GM12878 (cell line): ENCODE measurements around the gene ENPP6. TPM values are rescaled to one million over a fixed set of nuclear protein-coding genes. Genes with fewer than 3 reads are reported as not detected.

Experiments used
- ATAC-seq: fragments of 200-7000 bp; cut with Tn5 transposase; 3 replicates; pipeline ENCODE4 v1.9.1; 2020; ENCODE audit warnings: mild to moderate bottlenecking, moderate library complexity
- BruUV-seq: library from RNA; stranded (reverse); fragments of 400-500 nt; replicated peaks from 2 replicates; lab custom pipeline; 2021; lab: Mats Ljungman, UMichigan
- CTCF ChIA-PET: fragments of 300-600 bp; sonication (Branson Sonifier 250); formaldehyde crosslinking; extraction: SDS; loops from one replicate; lab custom pipeline; 2021; ENCODE audit warnings: inconsistent platforms; lab: Yijun Ruan, JAX
- POLR2A ChIA-PET: fragments of 350-600 bp; formaldehyde crosslinking; extraction: SDS; loops from one replicate; lab custom pipeline; 2021; ENCODE audit warnings: inconsistent platforms; lab: Charles Lee
- RAD21 ChIA-PET: fragments of 300-600 bp; sonication (Branson Sonifier 250); formaldehyde crosslinking; loops from one replicate; lab custom pipeline; 2023; ENCODE audit warnings: antibody characterized with exemption; ENCODE audit not compliant: unreplicated experiment; lab: Charles Lee
- SMC1A ChIA-PET: fragments of 300-600 bp; sonication (Branson Sonifier 250); formaldehyde crosslinking; loops from one replicate; lab custom pipeline; 2023; ENCODE audit not compliant: unreplicated experiment, uncharacterized antibody; lab: Charles Lee
- DNase-seq: peaks from one replicate; pipeline ENCODE4 v3.0.0-alpha.2; 2011; ENCODE audit warnings: low read depth, low spot score
- FAIRE-seq: peaks from 3 replicates; lab custom pipeline; 2011; peaks lifted over from hg19 to GRCh38; lab: Jason Lieb, UNC
- H2AFZ ChIP-seq: 2 replicates; pipeline ENCODE4 v1.6.0; 2011; ENCODE audit warnings: low read depth, low read length, control low read depth; ENCODE audit not compliant: control insufficient read depth
- H3K27ac ChIP-seq: 2 replicates; pipeline ENCODE4 v1.5.1; 2011; ENCODE audit warnings: control low read depth; ENCODE audit not compliant: control insufficient read depth, insufficient read depth
- H3K27me3 ChIP-seq, 2 experiments: replicated peaks in 1 of 2; 2 replicates each; pipeline versions ENCODE4 v1.6.0 to v1.6.1; 2011; ENCODE audit warnings: low read length in 1 of 2; ENCODE audit not compliant: control insufficient read depth in 2 of 2, insufficient read depth in 2 of 2
- H3K36me3 ChIP-seq, 2 experiments: 2 replicates each; pipeline ENCODE4 v1.5.1; 2011; ENCODE audit warnings: low read length in 1 of 2; ENCODE audit not compliant: control insufficient read depth in 2 of 2, insufficient read depth in 2 of 2
- H3K4me1 ChIP-seq: 2 replicates; pipeline ENCODE4 v1.6.1; 2011; ENCODE audit warnings: mild to moderate bottlenecking, low read length, moderate library complexity, mixed read lengths; ENCODE audit not compliant: control insufficient read depth, insufficient read depth
- H3K4me2 ChIP-seq: 2 replicates; pipeline ENCODE4 v1.6.0; 2011; ENCODE audit warnings: control low read depth; ENCODE audit not compliant: control insufficient read depth, insufficient read depth
- H3K4me3 ChIP-seq: fragments of 200-600 bp; sonication (generic); 2 replicates; pipeline ENCODE4 v1.5.1; 2016
- H3K79me2 ChIP-seq: 2 replicates; pipeline ENCODE4 v1.6.0; 2011; ENCODE audit warnings: low read length; ENCODE audit not compliant: control insufficient read depth, insufficient read depth
- H3K9ac ChIP-seq: 2 replicates; pipeline ENCODE4 v1.8.0; 2011; ENCODE audit warnings: low read length, control low read depth, mixed read lengths; ENCODE audit not compliant: control insufficient read depth, insufficient read depth
- H3K9me3 ChIP-seq: replicated peaks from 3 replicates; pipeline ENCODE4 v1.5.1; 2011; ENCODE audit warnings: mild to moderate bottlenecking, low read length; ENCODE audit not compliant: control insufficient read depth, insufficient read depth
- H4K20me1 ChIP-seq: 2 replicates; pipeline ENCODE4 v1.6.0; 2011; ENCODE audit not compliant: control insufficient read depth, insufficient read depth
- CHD4 ChIP-seq: fragments of 200-600 bp; sonication (generic); IDR thresholded peaks from 2 replicates; pipeline ENCODE4 v1.6.1; 2016; ENCODE audit warnings: mild to moderate bottlenecking
- ESRRA ChIP-seq: IDR thresholded peaks from 2 replicates; pipeline ENCODE4 v1.6.1; 2012; ENCODE audit warnings: mild to moderate bottlenecking, low read length, improper control_type of control experiment
- MLLT1 ChIP-seq: fragments of 450-650 bp; IDR thresholded peaks from 2 replicates; pipeline ENCODE4 v1.6.1; 2016; ENCODE audit warnings: mild to moderate bottlenecking
- NR2C2 ChIP-seq: IDR thresholded peaks from 2 replicates; pipeline ENCODE4 v1.6.1; 2011; ENCODE audit warnings: borderline replicate concordance, low read depth; ENCODE audit not compliant: control insufficient read depth, insufficient read length
- NR2F1 ChIP-seq: fragments of 450-650 bp; conservative IDR thresholded peaks from 2 replicates; pipeline ENCODE4 v1.6.1; 2017; ENCODE audit warnings: mild to moderate bottlenecking
- PAX8 ChIP-seq: fragments of 450-650 bp; IDR thresholded peaks from 2 replicates; pipeline ENCODE4 v1.6.1; 2017; ENCODE audit warnings: mild to moderate bottlenecking, moderate library complexity
- POU2F2 ChIP-seq: IDR thresholded peaks from 3 replicates; pipeline ENCODE4 v1.6.1; 2011; ENCODE audit warnings: low read depth, mild to moderate bottlenecking, low read length, borderline replicate concordance
- RAD21 ChIP-seq: IDR thresholded peaks from 2 replicates; pipeline ENCODE4 v1.6.1; 2011; ENCODE audit warnings: mild to moderate bottlenecking, low read depth, low read length, moderate library complexity; ENCODE audit not compliant: insufficient read depth
- RB1 ChIP-seq: fragments of 450-650 bp; formaldehyde crosslinking; IDR thresholded peaks from 2 replicates; pipeline ENCODE4 v1.6.1; 2017; ENCODE audit warnings: mild to moderate bottlenecking, borderline replicate concordance
- RBBP5 ChIP-seq: fragments of 200-600 bp; sonication (generic); conservative IDR thresholded peaks from 2 replicates; pipeline ENCODE4 v1.6.1; 2016
- RFX5 ChIP-seq: IDR thresholded peaks from 2 replicates; pipeline ENCODE4 v1.6.1; 2011; ENCODE audit warnings: low read depth, low read length, improper control_type of control experiment
- SIX5 ChIP-seq: IDR thresholded peaks from 2 replicates; pipeline ENCODE4 v1.6.1; 2011; ENCODE audit warnings: mild to moderate bottlenecking, low read depth, low read length, moderate library complexity; ENCODE audit not compliant: severe bottlenecking
- SREBF1 ChIP-seq: IDR thresholded peaks from 2 replicates; pipeline ENCODE4 v1.6.1; 2012; ENCODE audit warnings: mild to moderate bottlenecking, low read length
- STAT3 ChIP-seq: IDR thresholded peaks from 2 replicates; pipeline ENCODE4 v1.6.1; 2011; ENCODE audit warnings: low read depth, low read length, improper control_type of control experiment
- USF2 ChIP-seq: IDR thresholded peaks from 2 replicates; pipeline ENCODE4 v1.6.1; 2011; ENCODE audit warnings: low read depth, low read length, improper control_type of control experiment, borderline replicate concordance
- ZNF384 ChIP-seq: IDR thresholded peaks from 2 replicates; pipeline ENCODE4 v1.6.1; 2012; ENCODE audit warnings: low read depth, mild to moderate bottlenecking, low read length, improper control_type of control experiment, borderline replicate concordance
- ZNF622 ChIP-seq: fragments of 450-650 bp; IDR thresholded peaks from 2 replicates; pipeline ENCODE4 v1.6.1; 2017; ENCODE audit warnings: mild to moderate bottlenecking, inconsistent platforms
- whole genome bisulfite sequencing: methylation state at CpG from one replicate; pipeline ENCODE4 v1.1.6; 2016; ENCODE audit warnings: low lambda C conversion rate; ENCODE audit not compliant: insufficient replicate concordance, insufficient coverage; ENCODE audit errors: missing lambda C conversion rate; 5-methylcytosine and 5-hydroxymethylcytosine counted together
- in situ Hi-C: fragments of 300-500 bp; cut with MboI; formaldehyde crosslinking; loops from 9 replicates; pipeline ENCODE4 v1.14.3; 2018; ENCODE audit warnings: mixed read lengths
- intact Hi-C: fragments of 100-400 bp; cut with micrococcal nuclease; formaldehyde crosslinking; loops from one replicate; pipeline ENCODE4 v1.14.2; 2022; ENCODE audit not compliant: unreplicated experiment
- polyA plus RNA-seq, 11 experiments: library from polyadenylated mRNA; depleted of rRNA in 4 of 11; unstranded in 6 of 11; stranded (reverse) in 5 of 11; fragments of >200 nt; fragmentation: Nextera tagmentation in 4 of 11; fragmentation: Illumina TruSeq in 1 of 11; extraction: Ambion mirVana in 4 of 11; extraction: Trizol in 1 of 11; gene quantifications; 1 replicate in 1 of 11; 2 replicates in 10 of 11; pipeline versions ENCODE4 v1.2.1 to v1.2.3, GENCODE V29; 2011 to 2016; ENCODE audit warnings: inconsistent platforms in 2 of 11, missing spikeins in 2 of 11, low read depth in 1 of 11
- total RNA-seq, 4 experiments: library from RNA; depleted of rRNA in 3 of 4; stranded (reverse); fragments of >200 nt in 3 of 4; fragmentation: Illumina TruSeq in 1 of 4; extraction: Trizol in 1 of 4; gene quantifications; 2 replicates each; pipeline versions ENCODE4 v1.2.1 to v1.2.3, GENCODE V29; 2013 to 2021

ENPP6 gene
- total and polyA plus RNA-seq, 10 of the 15 experiments (the other 5 are each of a cell fraction or from before 2014, with no cell fraction given): 0.04 to 1.0 (median 0.44) TPM; not detected in 1

GRCh38 chr4:184238072-184238745, 20.5 kb upstream of the ENPP6 start:
- 63% methylated on average over 8 of the region's 8 CpGs for WGBS
- no peaks in the 10 kb centered on the region for H3K4me1 ChIP-seq
- FAIRE-seq: peak; percentile 73
- BruUV-seq: no TSS peak
- no peak for TF ChIP-seq CHD4
- no peak for TF ChIP-seq SIX5
- TF ChIP-seq STAT3: no peak
- no peak for TF ChIP-seq ZNF384
- no peak for TF ChIP-seq RBBP5
- no peak for TF ChIP-seq RFX5
- TF ChIP-seq POU2F2: no peak
- no peak for TF ChIP-seq PAX8
- no peak for TF ChIP-seq NR2C2
- no peak for TF ChIP-seq NR2F1
- no peak for TF ChIP-seq RB1
- no peak for TF ChIP-seq ESRRA
- no peak for TF ChIP-seq MLLT1
- no peak for TF ChIP-seq ZNF622
- TF ChIP-seq SREBF1: no peak
- no peak for TF ChIP-seq USF2
- no peak for TF ChIP-seq RAD21
- TF ChIP-seq, all 136 proteins: peak for 0
- H3K27ac ChIP-seq: no peak overlapping the region
- H4K20me1 ChIP-seq: no peaks in the 10 kb centered on the region
- H3K4me3 ChIP-seq: no peak overlapping the region
- no peak overlapping the region for H3K4me2 ChIP-seq
- H3K36me3 ChIP-seq: no peaks in the 10 kb centered on the region
- no peak for ATAC-seq
- ChIA-PET CTCF (interaction anchor here (1.2 to 1.5 kb wide), 3 partner anchors 9 to 73 kb away, joined by 3 to 4 read pairs (median 3); no protein-coding TSS in a partner anchor), SMC1A (interaction anchor here (0.8 kb wide), 1 partner anchor 10 kb away, joined by 3 read pairs; no protein-coding TSS in a partner anchor), RAD21 (no interaction called here), POLR2A (interaction anchor here (0.6 kb wide), 1 partner anchor 544 kb away, joined by 3 read pairs; no protein-coding TSS in a partner anchor)
- no peaks in the 10 kb centered on the region for H3K9me3 ChIP-seq
- H3K27me3 ChIP-seq: no peaks in the 10 kb centered on the region
- no peaks in the 10 kb centered on the region for H3K79me2 ChIP-seq
- DNase-seq: no peak
- H3K9ac ChIP-seq: no peak overlapping the region
- H2AFZ ChIP-seq: no peak overlapping the region
- in situ Hi-C loops (no loop called here), intact Hi-C loops (no loop called here)
